Osteoblast (primary cell): Measurements from ENCODE around the gene CKLF. TPM values are rescaled to one million over a fixed set of nuclear protein-coding genes. Genes with fewer than 3 reads are reported as not detected.
"Not testable (repeated sequence)": the region's sequence is repeated elsewhere in the genome, so short reads cannot be mapped to it uniquely, and the experiment has no call there.

Source experiments
- DNase-seq: peaks from one replicate; pipeline ENCODE4 v3.0.0; 2011; ENCODE audit warnings: low spot score, mixed read lengths; ENCODE audit not compliant: insufficient read length; ENCODE audit errors: missing footprints
- H2AFZ ChIP-seq: 2 replicates; pipeline ENCODE4 v1.6.0; 2011; ENCODE audit warnings: mild to moderate bottlenecking, low read length
- H3K27ac ChIP-seq: 2 replicates; pipeline ENCODE4 v1.5.1; 2011; ENCODE audit warnings: mild to moderate bottlenecking, low read depth, low read length, moderate library complexity
- H3K27me3 ChIP-seq: 2 replicates; pipeline ENCODE4 v1.6.0; 2012; ENCODE audit warnings: mild to moderate bottlenecking, control low read depth, inconsistent platforms, low read length, moderate library complexity; ENCODE audit not compliant: insufficient read depth
- H3K36me3 ChIP-seq: 2 replicates; pipeline ENCODE4 v1.5.1; 2011; ENCODE audit warnings: mild to moderate bottlenecking, low read length, control low read depth, moderate library complexity; ENCODE audit not compliant: insufficient read depth
- H3K4me1 ChIP-seq: 2 replicates; pipeline ENCODE4 v1.5.1; 2011; ENCODE audit warnings: mild to moderate bottlenecking, low read length, control low read depth, moderate library complexity; ENCODE audit not compliant: insufficient read depth
- H3K4me2 ChIP-seq: 2 replicates; pipeline ENCODE4 v1.6.0; 2011; ENCODE audit warnings: mild to moderate bottlenecking, low read length; ENCODE audit not compliant: insufficient read depth
- H3K4me3 ChIP-seq: fragments of 200-600 bp; sonication (generic); 3 replicates; pipeline ENCODE4 v1.5.1; 2012; ENCODE audit warnings: mild to moderate bottlenecking, low read length, inconsistent platforms; ENCODE audit not compliant: insufficient read depth
- H3K79me2 ChIP-seq: 2 replicates; pipeline ENCODE4 v1.6.0; 2012; ENCODE audit warnings: mild to moderate bottlenecking, low read length, control low read depth, inconsistent platforms; ENCODE audit not compliant: insufficient read depth
- H3K9me3 ChIP-seq: 2 replicates; pipeline ENCODE4 v1.5.1; 2011; ENCODE audit warnings: low read depth, low read length, control low read depth
- H4K20me1 ChIP-seq: 2 replicates; pipeline ENCODE4 v1.6.0; 2012; ENCODE audit warnings: mild to moderate bottlenecking, low read length, control low read depth; ENCODE audit not compliant: insufficient read depth
- CTCF ChIP-seq: IDR thresholded peaks from 2 replicates; pipeline ENCODE4 v1.5.1; 2011; ENCODE audit warnings: mild to moderate bottlenecking, low read depth, low read length, moderate library complexity; ENCODE audit errors: extremely low read depth
- small RNA-seq: library from RNA; depleted of rRNA; stranded (forward); fragments of <200 nt; gene quantifications from one replicate; pipeline ENCODE3, GENCODE V24; 2012
- total RNA-seq: library from RNA; depleted of rRNA; stranded (reverse); fragments of >200 nt; gene quantifications from 2 replicates; pipeline ENCODE4 v1.2.3, GENCODE V29; 2012

CKLF gene
- total RNA-seq, 1 donor, result 46.0 TPM

GRCh38 chr16:66610111-66610820 lies 57.9 kb downstream of the CKLF start:
- Histone ChIP-seq H3K36me3 (peaks cover 36% of the 10 kb centered on the region), H3K4me2 (no peak overlapping the region), H3K4me3 (no peak overlapping the region), H2AFZ (no peak overlapping the region), H4K20me1 (peaks cover 10% of the 10 kb centered on the region), H3K27ac (no peak overlapping the region), H3K27me3 (no peaks in the 10 kb centered on the region), H3K4me1 (peaks cover 17% of the 10 kb centered on the region), H3K79me2 (peaks cover 28% of the 10 kb centered on the region), H3K9me3 (no peaks in the 10 kb centered on the region)
- no peak for TF ChIP-seq CTCF
- DNase-seq, result peak; percentile 64

GRCh38 chr16:66611911-66612310 lies 59.5 kb downstream of the CKLF start:
- H3K4me3 ChIP-seq, H4K20me1 ChIP-seq, H3K27ac ChIP-seq, H2AFZ ChIP-seq, H3K4me2 ChIP-seq, DNase-seq, H3K27me3 ChIP-seq, H3K9me3 ChIP-seq: not testable (repeated sequence)
- Histone ChIP-seq H3K79me2 (peaks cover 16% of the 10 kb centered on the region), H3K36me3 (peaks cover 36% of the 10 kb centered on the region), H3K4me1 (peaks cover 21% of the 10 kb centered on the region)

- no peak for DNase-seq
Observed at GRCh38 chr16:66612422-66612821, 60.0 kb downstream of the CKLF start.

GRCh38 chr16:66614161-66614802 lies 61.9 kb downstream of the CKLF start:
- Histone ChIP-seq H4K20me1 (peaks cover 3% of the 10 kb centered on the region), H3K4me1 (peaks cover 27% of the 10 kb centered on the region), H3K36me3 (peaks cover 36% of the 10 kb centered on the region), H3K9me3 (no peaks in the 10 kb centered on the region), H3K4me3 (no peak overlapping the region), H3K27ac (no peak overlapping the region), H3K79me2 (peaks cover 4% of the 10 kb centered on the region), H2AFZ (no peak overlapping the region), H3K4me2 (no peak overlapping the region), H3K27me3 (no peaks in the 10 kb centered on the region)
- no peak for TF ChIP-seq CTCF
- DNase-seq, result peak; percentile 37

More at GRCh38 chr16:66612422-66612821, 60.0 kb downstream of the CKLF start:
- no peaks in the 10 kb centered on the region for H3K9me3 ChIP-seq
- peaks cover 36% of the 10 kb centered on the region for H3K36me3 ChIP-seq
- no peak overlapping the region for H3K27ac ChIP-seq
- no peaks in the 10 kb centered on the region for H3K27me3 ChIP-seq
- H3K4me1 ChIP-seq, result peaks cover 23% of the 10 kb centered on the region
- peaks cover 10% of the 10 kb centered on the region for H4K20me1 ChIP-seq
- peaks cover 16% of the 10 kb centered on the region for H3K79me2 ChIP-seq
- TF ChIP-seq CTCF, result no peak
- H3K4me2 ChIP-seq, result no peak overlapping the region
- no peak overlapping the region for H3K4me3 ChIP-seq
- no peak overlapping the region for H2AFZ ChIP-seq

Small RNAs within 50 kb of the gene (small RNA-seq; reads per million reads assigned to genes)
- not detected for gene CKLF-CMTM1

Other genes starting within 250 kb of the CKLF start
- 0.72 and 1.8 TPM in 2 replicates for gene CDH5, start 185.9 kb upstream of the CKLF start, total RNA-seq
- 0.29 and 0.36 TPM in 2 replicates for gene BEAN1, start 125.3 kb upstream of the CKLF start, total RNA-seq
- gene TK2, start 2.5 kb upstream of the CKLF start, total RNA-seq, result 73.5 and 81.3 TPM in 2 replicates
- gene CMTM1, start 13.9 kb downstream of the CKLF start, total RNA-seq, result 4.0 and 4.1 TPM in 2 replicates
- not detected in 2 replicates for gene CMTM2, start 26.9 kb downstream of the CKLF start, total RNA-seq
- gene CMTM3, start 52.1 kb downstream of the CKLF start, total RNA-seq, result 24.6 and 29.8 TPM in 2 replicates
- 42.7 and 52.5 TPM in 2 replicates for gene CMTM4, start 144.2 kb downstream of the CKLF start, total RNA-seq
- gene DYNC1LI2, start 199.0 kb downstream of the CKLF start, total RNA-seq, result 157 and 183 TPM in 2 replicates
- gene TERB1, start 249.0 kb downstream of the CKLF start, total RNA-seq, result 0.29 and 0.36 TPM in 2 replicates